SK-N-SH (cell line): ENCODE data around the gene PEX26.

ENCODE experiments used
- TF ChIP-seq, protein P1 (sequence below): IDR thresholded peaks from 2 replicates; pipeline ENCODE4 v1.4.0; 2012; ENCODE audit warnings: low read depth
- TF ChIP-seq, protein P2 (sequence below): IDR thresholded peaks from 2 replicates; pipeline ENCODE4 v1.4.0; 2012; ENCODE audit warnings: low read depth, borderline replicate concordance
- TF ChIP-seq, protein P3 (sequence below): fragments of 200-600 bp; sonication (generic); IDR thresholded peaks from 2 replicates; pipeline ENCODE4 v1.6.1; 2017; ENCODE audit warnings: antibody characterized with exemption, mild to moderate bottlenecking, moderate library complexity

DNA sequence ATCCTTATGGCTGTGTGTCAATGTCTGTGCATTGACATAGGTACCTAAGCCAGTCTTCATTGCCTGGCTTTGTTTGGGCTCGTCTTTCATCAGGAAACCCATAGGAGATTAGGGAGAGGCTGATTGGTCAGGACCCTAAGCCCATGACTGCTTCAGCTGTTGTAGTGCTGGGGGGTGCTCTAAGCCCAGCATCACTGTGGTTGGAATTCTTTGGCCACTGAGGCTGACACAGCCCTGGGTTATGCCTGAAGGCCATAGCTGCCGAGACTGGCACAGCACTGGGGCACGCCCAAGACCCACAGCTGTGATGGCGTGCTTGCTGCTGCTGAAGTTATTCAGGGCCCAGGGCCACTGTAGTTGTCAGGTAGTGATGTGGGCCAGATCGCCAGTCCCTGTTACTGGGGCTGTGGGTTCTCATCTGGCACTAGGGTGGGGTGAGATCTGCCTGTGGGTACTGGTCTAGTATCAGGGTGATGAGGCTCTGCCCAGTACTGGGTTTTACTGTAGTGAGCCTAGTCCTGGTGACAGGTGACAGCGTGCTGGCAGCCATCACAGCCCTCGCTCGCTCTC lies 77.1 kb downstream of the PEX26 start:
- TF ChIP-seq, protein P1, sequence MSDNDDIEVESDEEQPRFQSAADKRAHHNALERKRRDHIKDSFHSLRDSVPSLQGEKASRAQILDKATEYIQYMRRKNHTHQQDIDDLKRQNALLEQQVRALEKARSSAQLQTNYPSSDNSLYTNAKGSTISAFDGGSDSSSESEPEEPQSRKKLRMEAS = no peak
- TF ChIP-seq, protein P2, sequence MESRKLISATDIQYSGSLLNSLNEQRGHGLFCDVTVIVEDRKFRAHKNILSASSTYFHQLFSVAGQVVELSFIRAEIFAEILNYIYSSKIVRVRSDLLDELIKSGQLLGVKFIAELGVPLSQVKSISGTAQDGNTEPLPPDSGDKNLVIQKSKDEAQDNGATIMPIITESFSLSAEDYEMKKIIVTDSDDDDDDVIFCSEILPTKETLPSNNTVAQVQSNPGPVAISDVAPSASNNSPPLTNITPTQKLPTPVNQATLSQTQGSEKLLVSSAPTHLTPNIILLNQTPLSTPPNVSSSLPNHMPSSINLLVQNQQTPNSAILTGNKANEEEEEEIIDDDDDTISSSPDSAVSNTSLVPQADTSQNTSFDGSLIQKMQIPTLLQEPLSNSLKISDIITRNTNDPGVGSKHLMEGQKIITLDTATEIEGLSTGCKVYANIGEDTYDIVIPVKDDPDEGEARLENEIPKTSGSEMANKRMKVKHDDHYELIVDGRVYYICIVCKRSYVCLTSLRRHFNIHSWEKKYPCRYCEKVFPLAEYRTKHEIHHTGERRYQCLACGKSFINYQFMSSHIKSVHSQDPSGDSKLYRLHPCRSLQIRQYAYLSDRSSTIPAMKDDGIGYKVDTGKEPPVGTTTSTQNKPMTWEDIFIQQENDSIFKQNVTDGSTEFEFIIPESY = no peak
- TF ChIP-seq, protein P3, sequence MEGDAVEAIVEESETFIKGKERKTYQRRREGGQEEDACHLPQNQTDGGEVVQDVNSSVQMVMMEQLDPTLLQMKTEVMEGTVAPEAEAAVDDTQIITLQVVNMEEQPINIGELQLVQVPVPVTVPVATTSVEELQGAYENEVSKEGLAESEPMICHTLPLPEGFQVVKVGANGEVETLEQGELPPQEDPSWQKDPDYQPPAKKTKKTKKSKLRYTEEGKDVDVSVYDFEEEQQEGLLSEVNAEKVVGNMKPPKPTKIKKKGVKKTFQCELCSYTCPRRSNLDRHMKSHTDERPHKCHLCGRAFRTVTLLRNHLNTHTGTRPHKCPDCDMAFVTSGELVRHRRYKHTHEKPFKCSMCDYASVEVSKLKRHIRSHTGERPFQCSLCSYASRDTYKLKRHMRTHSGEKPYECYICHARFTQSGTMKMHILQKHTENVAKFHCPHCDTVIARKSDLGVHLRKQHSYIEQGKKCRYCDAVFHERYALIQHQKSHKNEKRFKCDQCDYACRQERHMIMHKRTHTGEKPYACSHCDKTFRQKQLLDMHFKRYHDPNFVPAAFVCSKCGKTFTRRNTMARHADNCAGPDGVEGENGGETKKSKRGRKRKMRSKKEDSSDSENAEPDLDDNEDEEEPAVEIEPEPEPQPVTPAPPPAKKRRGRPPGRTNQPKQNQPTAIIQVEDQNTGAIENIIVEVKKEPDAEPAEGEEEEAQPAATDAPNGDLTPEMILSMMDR = no peak
